Urothelium cell line (cell line): Measurements from ENCODE around the gene THSD7A.

ENCODE experiments used
- DNase-seq: peaks from one replicate; pipeline ENCODE4 v3.0.0; 2011; ENCODE audit warnings: low spot score, mixed read lengths
- FAIRE-seq: peaks from 2 replicates; lab custom pipeline; 2011; peaks lifted over from hg19 to GRCh38; lab: Jason Lieb, UNC

The THSD7A gene

DNA sequence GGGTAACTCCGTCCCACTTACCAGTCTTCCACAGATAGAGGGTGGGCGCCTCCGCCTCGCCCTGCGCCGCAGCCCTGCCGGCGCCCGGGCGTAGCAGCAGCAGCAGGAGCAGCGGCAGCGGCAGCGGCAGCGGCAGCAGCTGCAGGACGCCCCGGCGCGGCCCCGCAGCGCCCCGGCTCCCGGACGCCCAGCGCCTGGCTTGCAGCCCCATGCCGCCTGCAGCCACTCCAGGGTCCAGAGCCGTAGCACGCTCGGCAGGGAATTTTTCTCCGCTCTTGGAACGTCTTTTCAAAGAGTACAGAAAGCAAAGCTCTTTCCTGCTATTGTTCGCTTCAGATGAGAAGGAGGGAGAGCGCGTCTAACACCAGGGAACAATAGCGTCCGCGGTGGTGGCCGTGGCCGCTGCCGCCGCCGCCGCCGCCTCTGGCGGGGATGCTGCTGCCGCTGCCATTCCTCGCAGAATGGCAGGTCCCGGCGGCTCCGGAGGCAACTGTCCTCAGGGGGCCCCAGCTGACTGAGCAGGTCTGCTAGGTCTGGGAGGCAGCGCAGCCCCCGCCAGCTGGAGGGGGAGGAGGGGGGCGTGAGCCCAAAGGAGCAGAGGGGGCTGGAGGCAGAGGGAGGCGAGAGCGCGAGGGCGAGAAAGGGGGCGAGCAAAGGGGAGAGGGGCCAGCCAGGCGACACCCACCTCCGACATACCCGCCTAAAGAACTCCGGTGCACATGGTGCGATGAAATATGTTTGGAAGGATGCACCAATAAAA, at the start of gene THSD7A:
TSS of gene THSD7A (minus strand) at position 463 of the 760 bp plus-strand sequence. CDS start at position 211, 252 bp downstream.
- DNase-seq (peak; percentile 85), FAIRE-seq (peak; percentile 58)

DNA sequence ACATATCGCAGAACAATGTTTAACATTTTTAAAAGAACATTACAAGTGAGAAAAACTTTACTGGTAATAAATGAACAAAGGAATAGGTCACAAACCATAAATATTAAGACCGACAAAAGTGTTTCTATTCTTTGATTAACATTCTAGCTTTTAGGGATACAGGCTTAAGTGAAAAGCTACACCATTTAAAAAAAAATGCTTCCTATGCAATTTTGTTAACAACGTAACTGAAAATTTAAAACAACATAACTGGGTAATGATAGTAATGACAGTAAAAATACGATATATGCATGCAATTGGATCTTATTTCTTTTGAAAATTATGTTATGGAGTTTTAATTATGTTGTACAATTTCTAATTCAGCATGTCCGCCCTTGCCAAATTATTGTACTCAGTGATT, 49.7 kb upstream of the THSD7A start:
- FAIRE-seq (no peak), DNase-seq (no peak)

DNA sequence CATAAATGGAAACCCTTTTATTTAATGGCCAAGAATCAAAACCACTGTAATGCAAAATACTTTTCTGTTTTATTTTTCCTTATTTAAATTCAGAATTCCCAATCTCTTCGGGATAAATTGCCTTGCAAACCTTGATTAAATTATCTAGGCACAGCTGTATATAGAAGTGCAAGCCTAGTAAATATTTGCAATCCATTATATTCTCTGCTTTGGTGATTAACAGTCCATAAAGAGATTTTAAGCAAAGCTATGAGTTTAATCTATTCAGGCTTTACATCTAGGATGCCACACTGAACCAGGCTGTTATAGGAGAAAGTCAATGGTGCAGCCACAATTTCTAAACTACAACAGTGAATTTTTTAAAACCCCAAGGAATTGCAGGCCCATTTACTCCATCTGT, 43.6 kb upstream of the THSD7A start:
- no peak for FAIRE-seq
- no peak for DNase-seq

DNA sequence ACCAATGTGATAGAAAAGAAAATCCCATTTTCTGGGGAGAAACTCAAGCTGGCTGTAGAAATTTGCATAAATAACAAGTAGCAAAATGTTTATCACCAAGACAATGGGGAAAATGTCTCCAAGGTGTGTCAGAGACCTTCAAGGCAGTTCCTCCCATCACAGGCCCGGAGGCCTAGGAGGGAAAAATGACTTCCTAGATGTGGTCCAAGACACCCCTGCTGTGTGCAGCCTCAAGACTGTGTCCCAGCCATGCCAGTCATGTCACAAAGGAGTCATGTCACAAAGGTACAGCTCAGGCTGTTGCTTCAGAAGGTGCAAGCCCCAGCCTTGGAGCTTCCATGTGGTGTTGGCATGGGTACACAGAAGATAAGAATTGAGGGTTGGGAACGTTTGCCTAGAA, 33.7 kb upstream of the THSD7A start:
- FAIRE-seq (no peak), DNase-seq (no peak)

DNA sequence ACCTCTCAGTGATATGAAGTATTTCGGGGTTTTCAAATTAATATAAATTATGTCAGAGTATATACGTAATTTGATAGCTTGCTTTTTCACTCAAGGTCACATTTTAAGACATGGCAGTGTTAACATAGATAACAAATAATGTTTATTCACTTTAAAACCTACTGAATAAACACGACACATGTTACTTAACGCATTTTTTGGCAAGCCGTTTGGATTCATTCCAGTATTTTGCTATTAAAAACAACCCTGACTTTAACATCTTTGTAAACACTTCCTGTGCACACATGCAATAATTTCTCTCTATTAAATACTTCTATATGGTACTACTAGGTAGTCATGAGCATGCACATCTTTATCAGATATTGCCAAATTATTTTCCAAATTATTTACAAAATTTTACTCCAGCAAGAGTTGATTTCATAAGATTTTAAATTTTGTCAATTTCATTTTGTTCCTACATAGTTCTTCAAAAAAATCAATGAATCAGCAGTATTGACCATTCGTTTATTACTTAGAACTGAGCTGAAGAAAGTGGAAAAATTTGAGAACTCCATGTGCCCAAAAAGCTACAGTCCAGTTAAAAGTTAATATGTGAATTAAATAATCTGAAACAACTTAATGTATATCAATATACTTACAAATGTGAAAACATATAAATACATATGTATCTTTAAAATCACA, 26.8 kb upstream of the THSD7A start:
- FAIRE-seq, result no peak
- DNase-seq, result no peak

GRCh38 chr7:11858026-11858425, 26.0 kb upstream of the THSD7A start:
- no peak for DNase-seq

DNA sequence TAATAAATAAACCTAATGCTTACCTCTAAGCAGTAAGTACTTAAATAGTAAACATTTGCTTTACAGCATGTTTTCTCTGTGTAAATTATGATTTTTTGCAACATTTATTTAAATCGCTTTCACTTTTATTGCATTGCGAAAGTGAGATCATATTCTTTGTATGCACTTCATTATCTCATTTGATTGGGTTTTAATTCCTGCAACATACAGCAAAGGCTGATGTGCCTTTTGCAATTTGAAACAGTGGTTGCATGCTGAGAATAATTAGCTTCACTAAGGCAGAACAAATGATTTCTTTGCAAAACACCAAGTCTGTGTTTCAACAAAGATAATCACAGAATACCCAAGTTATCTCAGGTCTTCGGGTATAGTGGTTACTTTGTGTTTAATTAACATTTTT, 16.3 kb upstream of the THSD7A start:
- DNase-seq (no peak), FAIRE-seq (no peak)

More at GRCh38 chr7:11858026-11858425, 26.0 kb upstream of the THSD7A start:
- FAIRE-seq, result no peak

- no peak for FAIRE-seq
- DNase-seq, result no peak
These were observed 15.3 kb upstream of the THSD7A start for GRCh38 chr7:11847336-11847735.

- FAIRE-seq (peak; percentile 30), DNase-seq (no peak)
These were observed 14.5 kb upstream of the THSD7A start for GRCh38 chr7:11846361-11846955.

GRCh38 chr7:11843113-11843765, 11.2 kb upstream of the THSD7A start:
- DNase-seq (no peak), FAIRE-seq (no peak)

DNA sequence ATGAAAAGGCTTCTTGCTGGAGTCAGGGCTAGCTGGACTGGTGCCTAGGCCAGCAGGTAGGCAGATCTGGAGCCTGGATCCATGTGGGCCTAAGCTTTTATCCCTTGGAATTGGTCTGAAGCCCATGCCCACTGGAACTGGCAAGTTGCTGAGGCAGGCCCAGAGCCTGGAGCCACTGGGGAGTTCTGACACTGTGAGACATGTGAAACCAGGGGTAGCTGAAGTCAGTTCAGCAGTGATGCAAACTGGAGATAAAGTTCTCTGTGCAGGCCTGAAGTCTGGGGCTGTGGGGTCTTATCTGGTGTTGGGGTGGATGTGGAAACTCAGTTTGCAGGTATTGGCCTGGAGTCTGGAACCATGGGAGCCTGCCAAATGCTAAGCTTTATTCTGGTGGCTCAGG, 9.7 kb upstream of the THSD7A start:
- DNase-seq, result no peak
- FAIRE-seq, result no peak

- FAIRE-seq (no peak), DNase-seq (no peak)
These were observed 3.3 kb upstream of the THSD7A start for GRCh38 chr7:11835260-11835659.

DNA sequence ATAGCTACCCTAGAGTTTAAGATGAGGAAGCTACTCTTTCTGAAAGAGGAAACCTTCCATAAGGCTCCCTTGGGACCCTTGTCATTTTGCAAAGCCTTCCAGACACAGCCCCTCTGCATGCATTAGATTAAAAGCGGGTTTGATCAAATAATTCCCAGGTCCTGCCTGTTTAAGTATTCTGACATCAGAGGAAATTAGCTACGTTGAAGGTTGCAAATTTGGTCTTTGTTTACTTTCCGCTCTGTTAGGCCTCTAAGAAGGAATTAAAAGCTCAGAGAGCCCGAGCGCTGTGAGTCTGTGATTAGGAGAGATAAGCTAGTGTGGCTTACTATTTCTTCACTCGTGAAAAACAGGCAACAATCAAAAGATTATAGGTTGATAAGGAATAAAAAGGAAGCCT, 1.4 kb upstream of the THSD7A start:
- FAIRE-seq (no peak), DNase-seq (no peak)

DNA sequence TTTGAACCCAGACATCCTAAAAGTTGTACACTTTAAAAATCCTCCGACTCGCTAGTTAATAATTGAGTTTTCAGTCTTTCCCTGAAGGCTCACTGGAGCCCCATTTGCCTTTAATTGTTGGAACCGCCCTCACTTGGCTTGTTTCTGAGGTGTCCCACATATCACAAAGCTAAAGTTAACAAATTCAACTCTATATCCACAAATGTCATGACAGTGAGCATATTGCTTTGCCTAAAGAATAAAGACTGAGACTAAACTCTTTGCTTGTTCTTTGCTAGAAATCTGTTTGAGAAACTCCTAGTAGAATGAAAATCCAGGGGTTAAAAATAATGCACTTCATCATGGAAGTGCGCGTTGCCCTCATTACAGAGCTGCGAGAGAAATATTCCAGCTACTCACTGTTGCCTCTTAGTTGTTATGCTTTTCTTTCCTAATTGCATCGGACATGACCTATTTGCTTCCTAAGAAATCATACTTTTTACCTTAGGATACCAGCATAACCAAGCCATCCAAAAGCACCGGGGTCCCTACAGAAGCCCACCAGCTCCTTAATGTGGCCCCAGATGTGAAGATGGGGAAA, 752 bp downstream of the THSD7A start:
- FAIRE-seq (no peak), DNase-seq (no peak)

- FAIRE-seq, result peak; percentile 48
- peak; percentile 24 for DNase-seq
These were observed 1.3 kb downstream of the THSD7A start for GRCh38 chr7:11830582-11831155.

- no peak for DNase-seq
These were observed 2.0 kb downstream of the THSD7A start for GRCh38 chr7:11829954-11830353.

GRCh38 chr7:11819947-11820346, 12.1 kb downstream of the THSD7A start:
- DNase-seq, result no peak
- no peak for FAIRE-seq

More at GRCh38 chr7:11829954-11830353, 2.0 kb downstream of the THSD7A start:
- FAIRE-seq, result no peak

DNA sequence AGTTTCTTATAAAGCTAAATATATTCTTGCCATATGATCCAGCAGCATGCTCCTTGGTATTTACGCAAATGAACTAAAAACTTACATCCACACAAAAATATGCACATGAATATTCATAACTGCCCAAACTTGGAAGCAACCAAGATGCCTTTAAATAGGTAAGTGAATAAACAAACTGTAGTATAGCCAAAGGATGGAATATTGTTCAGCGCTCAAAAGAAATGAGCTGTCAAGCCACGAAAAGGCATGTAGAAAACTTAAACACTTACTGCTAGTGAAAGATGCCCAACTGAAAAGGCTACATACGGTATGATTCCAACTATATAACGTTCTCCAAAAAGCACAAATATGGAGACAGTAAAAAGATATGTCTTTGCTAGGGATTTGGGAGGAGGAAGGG, 12.7 kb downstream of the THSD7A start:
- FAIRE-seq (no peak), DNase-seq (no peak)

GRCh38 chr7:11818281-11818680, 13.7 kb downstream of the THSD7A start:
- no peak for FAIRE-seq
- no peak for DNase-seq

DNA sequence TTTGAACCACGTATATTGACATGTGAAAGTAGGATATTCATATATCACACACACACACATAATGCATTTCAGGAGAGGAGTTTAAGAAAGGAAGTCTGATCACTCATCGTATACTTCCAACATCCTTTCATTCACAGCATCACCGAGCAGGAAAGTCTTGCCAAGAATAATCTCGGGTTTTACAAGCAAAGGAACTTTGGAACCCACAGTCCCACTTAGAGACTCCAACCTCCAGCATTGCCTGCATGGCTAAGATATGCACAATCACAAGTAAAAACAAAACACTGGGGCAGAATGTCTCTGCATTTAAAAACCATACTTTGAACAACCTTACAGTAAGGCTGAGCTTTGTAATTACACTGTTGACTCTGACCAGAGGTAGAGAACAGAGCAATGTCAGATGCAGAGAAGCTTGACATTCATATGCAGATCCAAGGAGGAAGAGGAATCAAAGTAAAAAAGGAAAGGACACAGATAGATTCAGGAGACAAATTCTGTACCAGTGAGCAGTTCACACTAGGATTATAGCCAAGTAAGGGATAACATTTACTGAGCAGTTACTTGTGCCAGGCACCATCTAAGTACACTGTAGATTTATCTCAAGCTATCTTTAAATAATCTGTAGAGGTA, 14.8 kb downstream of the THSD7A start:
- peak; percentile 46 for FAIRE-seq

More for the DNA sequence above, 14.8 kb downstream of the THSD7A start:
- DNase-seq, result no peak
